MM.1S (cell line): ENCODE data around the gene ZNRF1.

Experiments
- DNase-seq: peaks from one replicate; pipeline ENCODE4 v3.0.0-alpha.2; 2015
- H2AFZ ChIP-seq: fragments of 300-600 bp; sonication (generic); 2 replicates; pipeline ENCODE4 v1.6.0; 2016; ENCODE audit warnings: antibody characterized with exemption, low read length
- H3F3A ChIP-seq: fragments of 300-600 bp; sonication (generic); 2 replicates; pipeline ENCODE4 v1.6.1; 2016; ENCODE audit warnings: mild to moderate bottlenecking, antibody characterized with exemption, low read length, moderate library complexity, mixed read lengths; ENCODE audit not compliant: insufficient read depth
- H3K27ac ChIP-seq: fragments of 300-600 bp; sonication (generic); 2 replicates; pipeline ENCODE4 v1.5.1; 2016; ENCODE audit warnings: mild to moderate bottlenecking, low read length
- H3K27me3 ChIP-seq: fragments of 300-600 bp; sonication (generic); replicated peaks from 2 replicates; pipeline ENCODE4 v1.6.0; 2016; ENCODE audit warnings: low read length; ENCODE audit not compliant: insufficient read depth
- H3K36me3 ChIP-seq: fragments of 300-600 bp; sonication (generic); replicated peaks from 2 replicates; pipeline ENCODE4 v1.6.1; 2016; ENCODE audit warnings: mild to moderate bottlenecking, low read length, mixed read lengths; ENCODE audit not compliant: insufficient read depth
- H3K4me1 ChIP-seq: fragments of 300-600 bp; sonication (generic); 2 replicates; pipeline ENCODE4 v1.6.1; 2016; ENCODE audit warnings: low read length, mixed read lengths
- H3K4me2 ChIP-seq: fragments of 300-600 bp; sonication (generic); 2 replicates; pipeline ENCODE4 v1.6.0; 2016; ENCODE audit warnings: low read depth, low read length
- H3K4me3 ChIP-seq: fragments of 300-600 bp; sonication (generic); 2 replicates; pipeline ENCODE4 v1.5.1; 2016; ENCODE audit warnings: low read length, mixed read lengths
- H3K79me2 ChIP-seq: fragments of 300-600 bp; sonication (generic); 2 replicates; pipeline ENCODE4 v1.6.1; 2016; ENCODE audit warnings: mixed run types, low read length, mixed read lengths
- H3K9ac ChIP-seq: fragments of 300-600 bp; sonication (generic); 2 replicates; pipeline ENCODE4 v1.6.1; 2016; ENCODE audit warnings: low read length, mixed read lengths
- H3K9me2 ChIP-seq: fragments of 300-600 bp; sonication (generic); replicated peaks from 2 replicates; pipeline ENCODE4 v1.6.1; 2016; ENCODE audit warnings: mild to moderate bottlenecking, low read length, mixed read lengths; ENCODE audit not compliant: insufficient read depth
- H3K9me3 ChIP-seq: fragments of 300-600 bp; sonication (generic); replicated peaks from 2 replicates; pipeline ENCODE4 v1.6.1; 2016; ENCODE audit warnings: mild to moderate bottlenecking, low read length, mixed read lengths; ENCODE audit not compliant: insufficient read depth
- H4K20me1 ChIP-seq: fragments of 300-600 bp; sonication (generic); 2 replicates; pipeline ENCODE4 v1.6.1; 2016; ENCODE audit warnings: mild to moderate bottlenecking, low read length, moderate library complexity, mixed read lengths; ENCODE audit not compliant: insufficient read depth
- CTCF ChIP-seq: fragments of 300-600 bp; sonication (generic); IDR thresholded peaks from 2 replicates; pipeline ENCODE4 v1.5.1; 2016; ENCODE audit warnings: antibody characterized with exemption, low read length, mixed read lengths
- EZH2 ChIP-seq: fragments of 300-600 bp; sonication (generic); optimal IDR thresholded peaks from 2 replicates; pipeline ENCODE3; 2017; ENCODE audit warnings: low read depth, mild to moderate bottlenecking, antibody characterized with exemption, low read length, mixed read lengths
- EZH2phosphoT487 ChIP-seq: fragments of 300-600 bp; sonication (generic); IDR thresholded peaks from 2 replicates; pipeline ENCODE4 v1.6.1; 2018; ENCODE audit warnings: antibody characterized with exemption, low read length

ZNRF1 gene

GRCh38 chr16:74951206-74951605, 47.6 kb upstream of the ZNRF1 start:
- Histone ChIP-seq H3K36me3 (no peaks in the 10 kb centered on the region), H3K9me2 (no peaks in the 10 kb centered on the region), H4K20me1 (no peaks in the 10 kb centered on the region), H3F3A (no peaks in the 10 kb centered on the region), H3K4me1 (no peaks in the 10 kb centered on the region), H2AFZ (no peak overlapping the region), H3K27ac (no peak overlapping the region), H3K9me3 (no peaks in the 10 kb centered on the region), H3K4me2 (no peak overlapping the region), H3K4me3 (no peak overlapping the region), H3K27me3 (no peaks in the 10 kb centered on the region), H3K79me2 (no peaks in the 10 kb centered on the region), H3K9ac (no peak overlapping the region)
- TF ChIP-seq CTCF, result no peak
- no peak for TF ChIP-seq EZH2phosphoT487
- TF ChIP-seq EZH2, result no peak
- no peak for DNase-seq

- H3K36me3 ChIP-seq, result no peaks in the 10 kb centered on the region
- H3K9ac ChIP-seq, result no peak overlapping the region
- H3F3A ChIP-seq, result no peaks in the 10 kb centered on the region
- H3K27me3 ChIP-seq, result no peaks in the 10 kb centered on the region
- no peaks in the 10 kb centered on the region for H3K79me2 ChIP-seq
- no peak for DNase-seq
- H3K9me3 ChIP-seq, result no peaks in the 10 kb centered on the region
- H3K4me2 ChIP-seq, result no peak overlapping the region
- H3K4me1 ChIP-seq, result no peaks in the 10 kb centered on the region
- H3K9me2 ChIP-seq, result no peaks in the 10 kb centered on the region
- no peak overlapping the region for H3K4me3 ChIP-seq
- H4K20me1 ChIP-seq, result no peaks in the 10 kb centered on the region
- TF ChIP-seq CTCF (no peak), EZH2phosphoT487 (no peak), EZH2 (no peak)
- H2AFZ ChIP-seq, result no peak overlapping the region
- no peak overlapping the region for H3K27ac ChIP-seq
Measured at GRCh38 chr16:74951681-74952080, 47.1 kb upstream of the ZNRF1 start.

GRCh38 chr16:74954763-74955162, 44.1 kb upstream of the ZNRF1 start:
- Histone ChIP-seq H3K9me3 (no peaks in the 10 kb centered on the region), H3K27ac (no peak overlapping the region), H3K9ac (no peak overlapping the region), H4K20me1 (no peaks in the 10 kb centered on the region), H3K79me2 (no peaks in the 10 kb centered on the region), H3K4me3 (no peak overlapping the region), H2AFZ (no peak overlapping the region), H3K4me2 (no peak overlapping the region), H3F3A (no peaks in the 10 kb centered on the region), H3K9me2 (no peaks in the 10 kb centered on the region), H3K27me3 (no peaks in the 10 kb centered on the region), H3K4me1 (no peaks in the 10 kb centered on the region), H3K36me3 (no peaks in the 10 kb centered on the region)
- TF ChIP-seq CTCF (no peak), EZH2 (no peak), EZH2phosphoT487 (no peak)
- DNase-seq, result no peak

- H3K36me3 ChIP-seq, result no peaks in the 10 kb centered on the region
- DNase-seq, result no peak
- H3K27ac ChIP-seq, result no peak overlapping the region
- no peaks in the 10 kb centered on the region for H3K9me3 ChIP-seq
- H3K9me2 ChIP-seq, result no peaks in the 10 kb centered on the region
- H3K4me3 ChIP-seq, result no peak overlapping the region
- no peak overlapping the region for H3K9ac ChIP-seq
- no peak for TF ChIP-seq EZH2
- no peak for TF ChIP-seq CTCF
- no peak for TF ChIP-seq EZH2phosphoT487
- H4K20me1 ChIP-seq, result no peaks in the 10 kb centered on the region
- no peaks in the 10 kb centered on the region for H3K27me3 ChIP-seq
- no peaks in the 10 kb centered on the region for H3F3A ChIP-seq
- H2AFZ ChIP-seq, result no peak overlapping the region
- H3K4me1 ChIP-seq, result no peaks in the 10 kb centered on the region
- no peaks in the 10 kb centered on the region for H3K79me2 ChIP-seq
- H3K4me2 ChIP-seq, result no peak overlapping the region
Measured at GRCh38 chr16:74973304-74973703, 25.5 kb upstream of the ZNRF1 start.
